HG03558 (cell line): Measurements from ENCODE around the gene LAMA3.

ENCODE experiments used
- ATAC-seq: cut with Tn5 transposase; IDR thresholded peaks from one replicate; pipeline ENCODE4 v1.9.1; 2021; ENCODE audit warnings: moderate number of reproducible peaks; ENCODE audit not compliant: unreplicated experiment; ENCODE audit errors: extremely low read depth

The LAMA3 gene

GRCh38 chr18:23883277-23883790 lies 194.1 kb downstream of the LAMA3 start:
- no peak for ATAC-seq

- ATAC-seq = no peak
These were observed 195.6 kb downstream of the LAMA3 start for GRCh38 chr18:23884681-23885375.

- ATAC-seq = no peak
These were observed 196.5 kb downstream of the LAMA3 start for GRCh38 chr18:23885750-23886149.

GRCh38 chr18:23887035-23887434 lies 197.8 kb downstream of the LAMA3 start:
- no peak for ATAC-seq

GRCh38 chr18:23887493-23887892 lies 198.2 kb downstream of the LAMA3 start:
- no peak for ATAC-seq

GRCh38 chr18:23888881-23889280 lies 199.6 kb downstream of the LAMA3 start:
- no peak for ATAC-seq

GRCh38 chr18:23889907-23890306 lies 200.7 kb downstream of the LAMA3 start:
- no peak for ATAC-seq

GRCh38 chr18:23890589-23890988 lies 201.3 kb downstream of the LAMA3 start:
- no peak for ATAC-seq

GRCh38 chr18:23893653-23894052 lies 204.4 kb downstream of the LAMA3 start:
- no peak for ATAC-seq

GRCh38 chr18:23894661-23895175 lies 205.5 kb downstream of the LAMA3 start:
- no peak for ATAC-seq

GRCh38 chr18:23897291-23897690 lies 208.0 kb downstream of the LAMA3 start:
- ATAC-seq = no peak

GRCh38 chr18:23897733-23898132 lies 208.5 kb downstream of the LAMA3 start:
- ATAC-seq = no peak

GRCh38 chr18:23900994-23901393 lies 211.7 kb downstream of the LAMA3 start:
- ATAC-seq = no peak

- ATAC-seq = no peak
These were observed 213.1 kb downstream of the LAMA3 start for GRCh38 chr18:23902396-23902795.

- no peak for ATAC-seq
These were observed 214.7 kb downstream of the LAMA3 start for GRCh38 chr18:23903971-23904370.

- no peak for ATAC-seq
These were observed 217.4 kb downstream of the LAMA3 start for GRCh38 chr18:23906658-23907057.

GRCh38 chr18:23908827-23909226 lies 219.6 kb downstream of the LAMA3 start:
- no peak for ATAC-seq

- ATAC-seq = no peak
These were observed 220.8 kb downstream of the LAMA3 start for GRCh38 chr18:23910032-23910431.

- ATAC-seq = no peak
These were observed 223.1 kb downstream of the LAMA3 start for GRCh38 chr18:23912356-23912755.

GRCh38 chr18:23916338-23916737 lies 227.1 kb downstream of the LAMA3 start:
- no peak for ATAC-seq

- ATAC-seq = no peak
These were observed 229.3 kb downstream of the LAMA3 start for GRCh38 chr18:23918395-23919032.

- ATAC-seq = no peak
These were observed 230.8 kb downstream of the LAMA3 start for GRCh38 chr18:23920054-23920453.
